Measurements from ENCODE around the gene DNAH10.

GRCh38 chr12:123757561-123757960, 4.5 kb upstream of the DNAH10 start:
- TF ChIP-seq CTCF (conservative IDR thresholded peaks at IDR 0.05; ENCODE audit: low read length) (no peak), EZH2phosphoT487 (IDR thresholded peaks at IDR 0.05; ENCODE audit: borderline replicate concordance, low read depth, low read length) (no peak)
